OCI-LY7 (cell line): ENCODE data around the gene SMNDC1.

Source experiments
- EZH2phosphoT487 ChIP-seq: fragments of 200-600 bp; sonication (generic); IDR thresholded peaks from 2 replicates; pipeline ENCODE4 v1.6.1; 2018; ENCODE audit warnings: low read depth, borderline replicate concordance, mild to moderate bottlenecking, mixed run types, antibody characterized with exemption, low read length, moderate library complexity, mixed read lengths
- TF ChIP-seq, protein P1 (sequence below): fragments of 200-600 bp; sonication (generic); conservative IDR thresholded peaks from 2 replicates; pipeline ENCODE4 v1.5.1; 2014; ENCODE audit warnings: mild to moderate bottlenecking, antibody characterized with exemption, low read length, moderate library complexity, mixed read lengths

DNA sequence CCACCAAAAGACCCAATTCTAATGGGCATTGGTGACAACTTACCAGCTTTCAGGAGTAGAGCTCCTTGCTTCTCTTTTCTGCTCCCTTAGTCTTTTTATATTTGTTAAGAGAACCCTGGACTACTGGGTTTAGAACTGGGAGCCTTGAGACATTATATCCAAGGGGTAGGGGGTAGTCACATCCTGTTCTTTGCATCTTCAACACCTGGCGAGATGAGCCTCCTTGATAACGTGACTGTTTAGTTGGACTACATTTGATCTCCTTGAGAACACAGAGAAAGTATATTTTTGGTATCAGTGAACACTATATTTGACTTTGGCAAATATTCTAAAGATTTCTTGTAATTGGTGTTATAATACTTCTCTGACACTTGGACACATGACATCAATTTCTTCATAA lies 9.0 kb upstream of the SMNDC1 start:
- TF ChIP-seq, protein P1, sequence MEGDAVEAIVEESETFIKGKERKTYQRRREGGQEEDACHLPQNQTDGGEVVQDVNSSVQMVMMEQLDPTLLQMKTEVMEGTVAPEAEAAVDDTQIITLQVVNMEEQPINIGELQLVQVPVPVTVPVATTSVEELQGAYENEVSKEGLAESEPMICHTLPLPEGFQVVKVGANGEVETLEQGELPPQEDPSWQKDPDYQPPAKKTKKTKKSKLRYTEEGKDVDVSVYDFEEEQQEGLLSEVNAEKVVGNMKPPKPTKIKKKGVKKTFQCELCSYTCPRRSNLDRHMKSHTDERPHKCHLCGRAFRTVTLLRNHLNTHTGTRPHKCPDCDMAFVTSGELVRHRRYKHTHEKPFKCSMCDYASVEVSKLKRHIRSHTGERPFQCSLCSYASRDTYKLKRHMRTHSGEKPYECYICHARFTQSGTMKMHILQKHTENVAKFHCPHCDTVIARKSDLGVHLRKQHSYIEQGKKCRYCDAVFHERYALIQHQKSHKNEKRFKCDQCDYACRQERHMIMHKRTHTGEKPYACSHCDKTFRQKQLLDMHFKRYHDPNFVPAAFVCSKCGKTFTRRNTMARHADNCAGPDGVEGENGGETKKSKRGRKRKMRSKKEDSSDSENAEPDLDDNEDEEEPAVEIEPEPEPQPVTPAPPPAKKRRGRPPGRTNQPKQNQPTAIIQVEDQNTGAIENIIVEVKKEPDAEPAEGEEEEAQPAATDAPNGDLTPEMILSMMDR = 0 out of 2 replicates have a peak, but pooled peaks have one; percentile 10
- no peak for TF ChIP-seq EZH2phosphoT487
